Urothelium cell line (cell line): Measurements from ENCODE around the gene HS3ST3B1.

Experiments
- DNase-seq: peaks from one replicate; pipeline ENCODE4 v3.0.0; 2011; ENCODE audit warnings: low spot score, mixed read lengths
- FAIRE-seq: peaks from 2 replicates; lab custom pipeline; 2011; peaks lifted over from hg19 to GRCh38; lab: Jason Lieb, UNC

The HS3ST3B1 gene

DNA sequence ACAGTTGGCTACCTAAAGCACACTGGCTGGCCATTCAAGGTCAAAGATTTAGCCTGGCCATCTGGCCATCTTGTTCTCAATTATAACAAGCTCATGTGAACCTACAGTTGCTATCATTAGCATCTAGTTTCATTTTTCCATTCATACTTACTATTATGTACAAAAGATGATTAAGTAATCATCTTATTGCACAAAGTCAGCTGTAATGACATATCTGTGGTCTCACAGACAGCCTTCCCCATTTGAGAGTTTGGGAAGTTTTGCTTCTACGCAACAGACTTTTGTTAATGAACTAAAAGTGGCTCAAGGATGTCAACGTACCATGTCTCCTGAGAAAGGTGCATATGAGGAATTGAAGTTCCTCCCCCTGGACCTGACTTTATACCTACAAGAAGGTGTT lies 51.3 kb downstream of the HS3ST3B1 start:
- no peak for DNase-seq
- no peak for FAIRE-seq

DNA sequence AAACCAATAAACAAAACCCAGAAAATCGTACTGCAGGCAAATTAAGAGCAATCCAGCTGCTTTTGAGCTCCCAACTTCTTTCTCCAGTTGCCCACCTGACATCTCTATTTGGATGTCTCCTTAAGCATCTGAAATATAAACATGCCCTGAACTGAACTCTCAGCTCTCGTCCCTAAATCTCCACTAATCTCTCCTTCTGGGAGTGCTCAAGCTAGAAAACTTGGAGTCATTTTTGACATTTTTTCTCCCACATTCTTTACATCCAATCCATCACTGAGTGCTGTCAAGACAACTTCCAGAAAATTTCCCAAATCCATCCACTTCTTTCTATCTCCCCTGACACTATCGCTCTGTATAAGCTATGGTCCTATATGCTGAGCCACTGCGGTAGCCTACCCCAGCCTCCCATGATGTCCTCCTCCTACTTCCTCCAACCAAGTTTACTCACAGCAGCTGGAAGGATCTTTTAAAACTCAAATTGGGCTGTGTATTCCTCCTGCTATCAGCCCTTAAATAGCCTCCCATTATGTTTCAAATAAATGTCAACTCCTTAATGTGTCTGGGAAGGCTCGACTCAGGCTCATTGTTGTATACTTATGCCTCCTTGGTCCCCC lies 53.1 kb downstream of the HS3ST3B1 start:
- FAIRE-seq (no peak), DNase-seq (no peak)

DNA sequence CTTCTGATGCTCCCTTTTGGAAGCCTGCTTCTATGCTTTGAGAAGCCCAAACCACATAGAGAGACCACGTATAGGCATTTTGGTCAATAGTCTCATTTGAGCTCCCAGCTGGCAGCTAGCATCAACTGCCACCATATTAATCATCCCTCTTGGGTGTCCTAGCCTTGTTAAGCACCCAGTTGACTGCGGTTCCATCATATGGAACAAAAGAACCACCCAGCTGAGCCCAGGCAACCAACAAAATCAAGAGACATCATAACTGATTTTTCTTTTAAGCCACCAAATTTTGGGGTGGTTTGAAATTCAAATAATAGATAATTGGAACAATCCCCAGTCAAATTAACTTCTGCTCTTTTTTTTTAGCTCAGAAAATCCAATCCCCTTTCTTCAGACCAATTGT lies 53.9 kb downstream of the HS3ST3B1 start:
- FAIRE-seq (no peak), DNase-seq (no peak)

GRCh38 chr17:14355556-14355955 lies 54.7 kb downstream of the HS3ST3B1 start:
- no peak for FAIRE-seq
- DNase-seq: no peak

- DNase-seq (no peak), FAIRE-seq (no peak)
Measured at GRCh38 chr17:14359163-14360020, 58.5 kb downstream of the HS3ST3B1 start.

DNA sequence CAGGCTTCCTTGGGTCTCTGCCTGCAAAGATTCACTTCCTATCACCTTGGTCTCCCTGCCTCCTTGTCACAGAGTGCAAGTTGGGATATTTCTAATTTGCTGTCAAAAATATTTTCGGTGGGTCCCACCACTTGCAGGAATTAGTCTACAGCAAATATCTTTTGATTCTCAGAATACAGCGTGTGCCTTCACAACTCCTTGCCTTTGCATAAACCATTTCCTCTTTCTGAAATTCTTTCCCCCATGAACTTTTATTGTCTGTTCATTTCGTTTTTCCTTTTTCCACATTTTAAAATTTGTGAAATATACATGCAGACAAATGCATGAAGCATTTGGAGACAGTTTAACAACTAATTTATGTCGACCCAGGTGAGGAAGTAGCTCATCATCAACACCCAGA lies 60.0 kb downstream of the HS3ST3B1 start:
- DNase-seq: no peak
- no peak for FAIRE-seq

GRCh38 chr17:14361470-14361869 lies 60.6 kb downstream of the HS3ST3B1 start:
- DNase-seq: no peak
- no peak for FAIRE-seq

GRCh38 chr17:14361945-14362508 lies 61.1 kb downstream of the HS3ST3B1 start:
- no peak for DNase-seq
- FAIRE-seq: no peak

DNA sequence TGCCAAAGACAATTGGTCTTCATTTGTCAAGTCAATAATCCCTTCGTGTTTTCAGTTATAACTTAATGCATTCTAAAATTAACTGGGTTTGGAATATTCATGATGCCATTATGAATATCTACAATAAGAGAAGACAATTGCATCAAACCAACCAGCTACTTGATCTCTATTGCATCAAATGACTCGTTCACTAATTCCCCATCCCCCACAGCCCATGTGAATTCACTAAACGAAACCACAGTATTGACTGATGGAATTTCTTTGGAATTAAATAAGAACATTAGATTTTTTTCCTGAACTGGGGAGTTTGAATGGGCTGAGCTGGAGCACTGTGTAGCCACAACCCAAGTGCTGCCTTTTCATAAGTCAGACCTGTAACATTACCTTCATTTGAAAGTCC lies 65.3 kb downstream of the HS3ST3B1 start:
- DNase-seq (no peak), FAIRE-seq (no peak)

DNA sequence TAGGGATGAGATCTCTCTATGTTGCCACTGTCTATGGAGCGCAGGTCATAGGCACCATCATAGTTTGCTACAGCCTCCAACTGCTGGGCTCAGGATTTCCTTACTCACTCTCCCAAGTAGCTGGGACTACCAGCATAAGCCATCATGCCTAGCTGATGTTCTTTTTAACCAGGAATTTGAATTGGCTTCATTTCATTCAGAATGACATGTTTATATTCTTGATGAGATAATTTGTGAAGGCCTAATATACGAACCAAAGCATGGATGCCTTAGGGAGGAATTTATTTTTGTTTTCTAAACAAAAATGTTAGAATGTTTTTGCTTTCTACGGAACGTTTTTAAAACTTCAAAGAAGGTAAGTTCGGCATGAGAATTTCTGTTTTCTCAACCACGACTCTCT lies 71.6 kb downstream of the HS3ST3B1 start:
- no peak for DNase-seq
- FAIRE-seq: no peak

DNA sequence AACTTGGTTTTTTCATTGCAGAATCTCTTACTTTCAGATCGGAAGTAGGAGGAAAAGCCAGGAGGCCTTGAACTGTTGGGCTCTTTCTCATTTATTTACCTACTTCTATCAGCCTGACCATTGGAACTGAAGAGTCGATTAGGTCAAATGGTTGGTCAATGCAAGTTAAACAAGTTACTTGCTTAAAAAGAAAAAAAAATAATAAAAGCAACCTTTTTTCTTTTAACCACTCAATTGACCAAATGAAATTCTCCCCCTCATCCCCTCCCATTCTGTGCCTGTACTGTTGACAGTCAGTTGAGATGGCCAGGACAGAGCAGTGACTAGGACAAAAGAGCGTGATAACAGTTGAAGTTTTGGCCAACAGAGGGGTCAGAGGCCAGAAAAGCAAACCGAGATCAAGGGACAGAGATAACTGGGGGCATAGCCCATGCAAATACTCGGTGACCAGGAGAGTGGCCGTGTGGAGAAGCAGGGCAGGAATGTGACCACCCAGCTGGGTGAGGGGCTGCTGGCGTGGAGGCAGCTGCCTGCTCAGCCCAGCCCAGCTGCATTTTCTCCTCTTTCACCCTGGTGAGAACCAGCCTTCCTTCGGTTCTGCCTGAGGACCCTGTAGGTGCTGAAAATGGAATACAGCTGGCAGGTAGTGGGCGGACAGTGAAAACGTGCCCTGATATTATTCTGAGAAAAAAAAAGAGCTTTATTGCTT lies 72.2 kb downstream of the HS3ST3B1 start:
- FAIRE-seq: no peak
- no peak for DNase-seq

DNA sequence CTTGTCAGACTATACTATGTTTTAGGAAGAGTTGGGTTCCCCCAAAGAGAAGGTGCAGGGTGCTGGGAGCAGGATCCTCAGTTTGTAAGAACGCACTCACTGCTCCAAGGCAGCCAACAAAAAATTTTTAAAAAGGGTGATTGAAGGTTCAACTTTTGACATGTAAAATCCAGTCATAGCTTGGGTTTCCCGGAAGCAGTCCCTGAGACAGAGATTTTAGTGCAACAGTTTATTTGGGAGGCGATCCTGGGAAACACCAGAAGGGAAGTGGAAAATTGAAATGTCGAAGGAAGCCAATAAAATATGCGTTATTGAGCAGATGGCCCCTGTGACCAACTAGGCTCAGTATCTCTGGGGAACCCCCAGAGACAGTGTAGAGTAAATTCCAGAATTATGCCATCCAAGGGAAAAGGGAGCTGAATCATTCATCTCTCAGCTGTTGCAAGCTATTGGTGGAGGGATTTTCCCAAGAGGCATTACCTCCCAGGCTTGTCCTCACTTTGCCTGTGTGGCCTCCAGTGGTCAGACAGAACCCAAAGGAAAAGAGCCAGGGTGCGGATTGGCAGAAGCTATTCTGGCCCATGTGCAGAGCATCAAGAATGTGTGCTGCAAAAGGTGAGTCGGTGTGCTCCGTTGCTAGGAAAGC lies 72.9 kb downstream of the HS3ST3B1 start:
- DNase-seq (no peak), FAIRE-seq (no peak)

- no peak for DNase-seq
- FAIRE-seq: no peak
Measured at GRCh38 chr17:14374268-14374667, 73.4 kb downstream of the HS3ST3B1 start.

DNA sequence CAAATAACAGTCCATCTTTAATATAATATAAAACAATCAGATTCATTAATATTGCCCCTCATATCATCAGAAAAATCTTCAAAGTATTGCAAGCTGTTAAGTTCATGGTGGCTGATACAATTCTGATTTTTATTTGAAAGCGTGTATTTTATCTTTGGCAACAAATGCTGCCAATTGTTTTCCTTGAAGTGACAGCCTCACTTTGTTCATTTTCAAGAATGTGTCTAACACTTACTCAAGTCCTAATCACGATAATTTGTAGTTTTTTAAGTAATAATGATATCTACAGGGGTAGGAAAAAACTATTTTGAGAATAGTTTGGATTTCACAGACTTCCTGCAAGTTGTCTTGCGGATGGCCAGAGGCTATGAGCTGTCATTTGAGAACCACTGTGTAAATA lies 75.8 kb downstream of the HS3ST3B1 start:
- DNase-seq: no peak
- no peak for FAIRE-seq

GRCh38 chr17:14381606-14382005 lies 80.7 kb downstream of the HS3ST3B1 start:
- FAIRE-seq: no peak
- no peak for DNase-seq

DNA sequence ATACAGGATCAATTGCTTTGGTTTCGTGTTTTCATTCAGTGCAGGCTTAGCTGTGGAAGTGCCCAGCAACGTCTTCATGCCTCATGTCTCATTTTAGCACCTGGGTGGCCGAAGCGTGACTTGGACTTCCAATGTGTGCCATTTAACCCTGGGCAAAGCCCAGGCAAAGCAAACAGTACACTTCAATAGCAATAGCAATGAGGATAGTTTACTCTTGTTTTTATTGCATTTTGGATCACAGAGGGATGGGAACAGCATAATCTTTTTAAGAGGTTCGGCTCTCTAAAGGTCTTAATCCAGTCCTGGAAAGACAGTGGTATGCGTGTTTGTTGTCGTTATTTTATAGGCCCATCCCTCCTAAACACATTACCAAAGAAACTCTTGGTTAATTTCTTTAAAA lies 86.2 kb downstream of the HS3ST3B1 start:
- FAIRE-seq (no peak), DNase-seq (no peak)

DNA sequence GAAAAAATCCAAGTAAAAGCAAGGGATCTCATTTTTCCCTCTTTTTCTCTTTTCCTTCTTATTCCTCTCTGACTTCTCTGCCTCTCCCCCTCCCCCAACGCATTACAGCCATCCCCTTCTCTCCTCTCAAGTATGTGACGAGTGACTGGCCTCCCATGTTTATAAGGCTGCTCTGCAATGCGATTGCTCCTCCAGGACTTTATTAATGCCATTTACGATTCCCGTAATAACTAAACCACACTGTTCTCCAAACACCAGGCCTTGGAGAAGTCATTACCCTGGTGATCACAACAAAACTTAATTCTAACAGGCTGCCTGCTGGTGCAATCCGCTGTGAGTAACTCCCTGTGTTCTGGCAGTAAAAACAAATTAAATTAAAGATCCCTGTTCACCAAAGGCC lies 88.8 kb downstream of the HS3ST3B1 start:
- no peak for FAIRE-seq
- no peak for DNase-seq

GRCh38 chr17:14393723-14394122 lies 92.8 kb downstream of the HS3ST3B1 start:
- no peak for FAIRE-seq
- no peak for DNase-seq

DNA sequence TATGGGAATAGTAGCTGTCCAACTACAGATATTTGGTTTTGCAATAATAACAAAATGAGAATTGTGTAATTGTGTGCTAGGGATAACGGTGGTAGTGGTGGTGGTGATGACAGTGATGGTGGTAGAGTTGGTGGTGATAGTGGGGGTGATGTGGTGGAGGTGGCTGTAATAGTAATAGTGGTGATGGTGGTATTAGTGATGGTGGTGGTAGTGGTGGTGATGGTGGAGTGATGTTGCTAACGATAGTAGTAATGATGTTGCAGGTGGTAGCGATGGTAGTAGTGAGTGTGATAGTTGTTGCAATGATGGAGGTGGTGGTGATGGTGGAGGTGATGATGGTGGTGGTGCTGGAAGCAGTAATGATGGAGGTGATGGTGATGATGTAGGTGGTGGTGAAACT lies 94.4 kb downstream of the HS3ST3B1 start:
- FAIRE-seq (no peak), DNase-seq (no peak)

- no peak for FAIRE-seq
- DNase-seq: no peak
Measured at GRCh38 chr17:14396547-14396946, 95.7 kb downstream of the HS3ST3B1 start.

DNA sequence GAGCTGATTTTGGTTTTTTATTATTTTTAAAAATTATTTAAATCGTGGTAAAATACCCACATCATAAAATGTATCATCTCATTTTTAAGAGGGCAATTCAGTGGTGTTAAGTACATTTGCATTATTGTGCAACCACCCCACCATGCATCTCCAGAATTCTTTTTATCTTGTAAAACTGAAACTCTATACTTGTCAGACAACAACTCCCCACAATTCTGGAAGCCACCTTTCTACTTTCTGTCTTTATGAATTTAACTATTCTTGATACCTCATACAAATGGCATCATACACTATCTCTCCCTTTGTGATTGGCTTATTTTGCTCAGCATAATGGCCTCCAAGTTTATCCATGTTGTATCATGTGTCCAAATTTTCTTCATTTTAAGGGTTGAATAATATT lies 97.9 kb downstream of the HS3ST3B1 start:
- no peak for DNase-seq
- FAIRE-seq: no peak
